Activated naive CD4-positive, alpha-beta T cell treated with anti-CD3 and anti-CD28 coated beads, Interleukin-2, amount 10 ng/mL, durations not matched to agents 5 hours and 36 hours (primary cell): ENCODE measurements around the gene EIF3I. TPM values are rescaled to one million over a fixed set of nuclear protein-coding genes. Genes with fewer than 3 reads are reported as not detected.

ENCODE experiments used
- total RNA-seq, 2 experiments: library from RNA; stranded (reverse); gene quantifications; one replicate each; pipeline ENCODE4 v1.2.3, GENCODE V29; 2021

EIF3I gene
- 100 to 1,000 TPM; 156 to 169 TPM for total RNA-seq

DNA sequence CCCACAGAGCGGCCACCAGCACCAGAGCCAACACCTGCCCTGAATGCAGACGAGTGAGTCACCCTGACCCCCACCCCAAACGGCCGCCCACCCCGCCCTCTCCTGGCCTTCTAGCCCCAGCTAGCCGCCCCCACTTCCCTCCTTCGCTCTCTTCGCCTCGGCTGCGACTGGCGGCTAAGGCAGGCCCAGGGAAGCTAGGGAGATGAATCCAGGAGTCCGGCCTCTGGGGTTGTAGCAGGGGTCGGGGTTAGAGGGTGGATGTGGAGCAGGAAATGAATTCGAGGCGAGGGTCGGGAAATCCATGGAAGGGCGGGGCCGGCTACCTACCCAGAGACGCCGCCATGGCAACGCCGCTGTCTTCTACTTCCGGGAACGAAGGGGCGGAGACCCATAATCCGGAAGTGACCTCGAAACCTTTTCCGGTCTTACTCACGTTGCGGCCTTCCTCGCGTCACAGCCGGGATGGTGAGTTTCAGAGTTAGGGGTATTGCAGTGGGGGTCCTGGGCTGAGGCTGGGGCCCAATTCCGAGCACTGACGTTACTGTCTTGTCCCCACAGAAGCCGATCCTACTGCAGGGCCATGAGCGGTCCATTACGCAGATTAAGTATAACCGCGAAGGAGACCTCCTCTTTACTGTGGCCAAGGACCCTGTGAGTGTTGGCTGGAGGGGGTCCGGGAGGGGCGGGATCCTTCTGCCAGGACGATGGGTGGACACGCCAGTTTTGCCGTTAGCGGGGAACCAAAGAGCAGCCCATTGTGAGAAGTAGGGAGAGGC lies at the start of gene EIF3I, which contains the start of gene TMEM234:
TSS of gene EIF3I (plus strand) at position 428 of the 776 bp plus-strand sequence. CDS start at position 463, 35 bp downstream.
TSS of gene TMEM234 (minus strand) at position 374 of the 776 bp plus-strand sequence. CDS start at position 343, 31 bp downstream.

GRCh38 chr1:32179443-32180185 lies 42.6 kb upstream of the EIF3I start, which contains the start of gene TXLNA:
TSS of gene TXLNA (plus strand) at chr1:32179675. CDS start at chr1:32180346, 671 bp downstream.

DNA sequence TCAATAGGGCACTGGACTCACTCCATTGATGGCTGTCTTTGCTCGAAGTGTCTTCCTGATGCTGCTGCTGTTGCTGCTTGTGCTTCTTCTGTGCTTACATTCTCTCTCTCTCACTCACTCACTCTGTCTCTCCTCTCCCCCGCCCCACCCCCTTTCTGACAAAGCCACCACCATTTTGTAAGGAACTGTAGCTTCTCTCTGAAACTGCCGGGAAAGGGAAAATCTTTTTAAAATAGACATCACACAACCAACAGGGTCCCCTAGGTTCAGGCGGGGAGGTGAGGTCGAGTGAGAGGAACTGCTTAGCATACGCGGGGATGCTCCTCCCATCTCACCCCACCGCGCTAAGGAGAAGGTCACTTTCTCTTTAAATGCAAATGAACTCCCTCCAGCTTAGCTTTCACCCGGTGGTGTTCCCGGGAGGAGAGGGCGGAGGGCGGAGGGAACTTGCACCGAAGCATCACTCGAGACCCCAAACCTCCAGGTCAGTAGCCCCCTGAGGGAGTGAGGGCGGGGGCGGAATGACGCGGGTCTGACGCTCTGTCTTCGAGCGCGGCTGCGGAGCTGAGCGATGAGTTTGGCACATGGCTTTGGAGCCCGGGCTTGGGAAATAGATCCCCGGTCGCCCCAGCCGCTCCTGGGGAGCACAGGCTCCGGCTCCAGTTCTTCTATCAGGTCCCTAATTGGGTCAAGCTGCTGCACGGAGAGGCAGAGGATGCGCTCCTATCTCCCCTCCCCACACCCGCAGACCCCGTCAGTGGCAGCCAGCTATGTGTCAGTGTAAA lies 21.8 kb upstream of the EIF3I start, which contains the start of gene CCDC28B:
TSS of gene CCDC28B (plus strand) at position 370 of the 785 bp plus-strand sequence. CDS start 1,341 bp downstream, outside the sequence.

DNA sequence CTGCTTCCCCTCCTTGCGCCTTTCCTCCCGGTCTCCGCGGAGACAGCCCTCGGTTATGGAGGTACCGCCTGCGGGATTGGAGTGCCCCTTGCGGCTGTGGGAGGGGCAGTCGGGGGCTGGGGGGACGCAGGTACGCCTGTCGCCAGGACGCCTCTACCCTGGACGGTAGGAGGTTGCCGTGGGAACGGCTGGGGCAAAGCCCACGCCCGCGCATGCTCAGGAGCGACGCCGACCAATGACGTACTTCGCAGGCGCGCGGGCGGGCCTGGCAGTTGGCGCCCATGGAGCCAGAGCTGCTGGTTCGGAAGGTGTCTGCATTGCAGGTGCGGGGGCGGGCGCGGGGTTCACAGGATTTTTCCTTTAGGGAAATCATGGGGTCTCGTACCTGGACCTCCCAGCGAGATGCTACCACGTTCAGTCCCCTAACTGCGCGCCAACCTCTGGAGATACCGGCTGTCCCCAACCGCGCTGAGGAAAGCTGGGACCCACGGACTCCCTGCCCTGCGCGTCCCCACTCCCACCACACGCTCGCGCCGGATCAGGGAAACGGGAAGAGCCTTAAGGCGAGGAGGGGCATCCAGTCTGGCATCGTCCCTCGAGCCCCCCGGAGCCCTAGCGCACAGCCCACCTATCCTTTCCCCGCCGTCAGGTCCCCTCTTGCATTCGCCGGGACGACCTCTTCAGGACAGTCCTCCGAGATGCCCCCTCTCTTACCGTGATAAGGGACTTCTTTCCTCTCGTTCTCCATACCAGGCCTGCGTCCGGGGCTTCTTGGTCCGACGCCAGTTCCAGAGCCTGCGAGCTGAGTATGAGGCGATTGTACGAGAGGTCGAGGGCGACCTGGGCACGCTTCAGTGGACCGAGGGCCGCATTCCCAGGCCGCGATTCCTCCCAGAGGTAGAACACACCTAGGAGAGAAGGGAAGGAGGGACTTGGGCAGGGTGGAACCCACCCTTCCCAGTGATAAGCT lies 16.5 kb upstream of the EIF3I start, which contains the start of gene IQCC:
TSS of gene IQCC (plus strand) at position 271 of the 970 bp plus-strand sequence. CDS start at position 282, 11 bp downstream.

DNA sequence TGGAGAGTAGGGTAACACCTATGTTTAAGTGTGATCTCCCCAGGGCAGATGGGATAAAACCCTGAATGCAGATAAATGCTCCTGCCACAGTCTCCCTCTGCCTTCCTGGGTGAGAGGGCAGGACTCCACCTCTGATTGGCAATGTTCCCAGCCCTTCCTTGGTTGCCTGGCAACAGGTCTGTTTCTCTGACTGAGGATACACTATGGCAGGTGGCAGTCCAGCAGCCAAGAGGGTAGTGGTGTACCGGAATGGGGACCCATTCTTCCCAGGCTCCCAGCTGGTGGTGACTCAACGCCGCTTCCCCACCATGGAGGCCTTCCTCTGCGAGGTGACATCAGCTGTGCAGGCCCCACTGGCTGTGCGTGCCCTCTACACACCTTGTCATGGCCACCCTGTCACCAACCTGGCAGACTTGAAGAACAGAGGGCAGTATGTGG lies 13.3 kb upstream of the EIF3I start, which contains the start of gene DCDC2B:
TSS of gene DCDC2B (plus strand) at position 199 of the 438 bp plus-strand sequence. CDS start at position 204, 5 bp downstream.

GRCh38 chr1:32246888-32247273 lies 24.7 kb downstream of the EIF3I start, which contains the start of gene FAM167B:
TSS of gene FAM167B (plus strand) at chr1:32247222. CDS start at chr1:32247422, 200 bp downstream.

DNA sequence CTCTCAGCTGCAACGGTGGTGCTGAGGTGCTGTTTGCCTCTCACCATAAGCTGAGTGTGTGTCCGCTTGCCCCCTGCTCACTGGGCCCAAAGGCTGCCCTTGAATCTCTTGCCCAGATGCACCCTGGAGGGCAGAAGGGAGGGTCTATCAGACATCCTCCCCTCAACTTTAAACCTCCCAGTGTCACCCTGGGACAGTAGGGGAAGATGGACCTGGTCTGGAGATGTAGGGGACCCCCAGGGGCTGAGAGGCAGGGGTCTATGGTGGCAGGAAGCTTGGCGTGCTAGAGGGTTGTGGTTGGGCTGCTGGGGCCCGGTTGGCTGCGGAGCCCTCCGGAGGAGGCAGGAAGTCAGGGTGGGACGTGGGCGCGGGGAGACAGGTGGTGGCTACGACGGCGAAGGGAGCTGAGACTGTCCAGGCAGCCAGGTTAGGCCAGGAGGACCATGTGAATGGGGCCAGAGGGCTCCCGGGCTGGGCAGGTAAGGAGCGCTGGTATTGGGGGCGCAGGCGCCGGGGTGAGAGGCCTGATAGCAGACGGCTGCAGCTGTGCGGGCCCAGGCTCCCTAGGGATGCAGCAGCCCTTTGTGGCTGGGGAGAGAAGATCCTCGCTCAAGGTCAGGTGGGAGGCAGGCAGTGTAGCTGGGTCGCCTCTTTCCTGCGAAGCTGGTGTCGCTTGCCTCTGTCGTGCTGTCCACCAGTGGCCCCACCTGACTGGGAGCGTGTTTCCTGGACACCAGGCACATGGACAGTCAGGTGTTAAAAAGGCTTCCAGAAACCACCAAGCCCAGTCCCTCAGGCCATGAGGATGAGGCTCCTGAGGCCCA lies 28.9 kb downstream of the EIF3I start, which contains the start of gene LCK:
TSS of gene LCK (plus strand) at position 373 of the 824 bp plus-strand sequence. CDS start 23,065 bp downstream, outside the sequence.

Other genes with a start within 250 kb of the EIF3I start
- 100 to 1,000 TPM; 156 to 157 TPM for gene KHDRBS1, start 208.5 kb upstream of the EIF3I start, total RNA-seq
- gene TMEM39B, start 149.5 kb upstream of the EIF3I start, total RNA-seq: 10 to 100 TPM; 27.8 to 29.3 TPM
- 10 to 100 TPM; 52.9 to 54.7 TPM for gene KPNA6, start 114.4 kb upstream of the EIF3I start, total RNA-seq
- 10 to 100 TPM; 55.6 to 56.4 TPM for gene TXLNA, start 42.7 kb upstream of the EIF3I start, total RNA-seq
- gene CCDC28B, start 21.8 kb upstream of the EIF3I start, total RNA-seq: 10 to 100 TPM; 34.7 to 37.7 TPM
- 1 to 10 TPM; 3.6 to 4.3 TPM for gene IQCC, start 16.7 kb upstream of the EIF3I start, total RNA-seq
- under 1 TPM; 0.10 to 0.14 TPM for gene DCDC2B, start 13.3 kb upstream of the EIF3I start, total RNA-seq
- gene TMEM234, start 54 bp upstream of the EIF3I start, total RNA-seq: 10 to 100 TPM; 16.8 to 17.9 TPM
- gene FAM167B, start 24.8 kb downstream of the EIF3I start, total RNA-seq: under 1 TPM; 0.58 to 0.67 TPM
- gene LCK, start 28.9 kb downstream of the EIF3I start, total RNA-seq: 100 to 1,000 TPM; 441 to 449 TPM
- 100 to 1,000 TPM; 194 to 207 TPM for gene HDAC1, start 69.7 kb downstream of the EIF3I start, total RNA-seq
- gene MARCKSL1, start 113.8 kb downstream of the EIF3I start, total RNA-seq: 10 to 100 TPM; 58.5 to 59.6 TPM
- 10 to 100 TPM; 11.4 to 13.5 TPM for gene FAM229A, start 140.1 kb downstream of the EIF3I start, total RNA-seq
- 1 to 10 TPM; 1.1 to 1.5 TPM for gene TSSK3, start 140.1 kb downstream of the EIF3I start, total RNA-seq
- 10 to 100 TPM; 50.2 to 50.7 TPM for gene BSDC1, start 172.0 kb downstream of the EIF3I start, total RNA-seq
- not detected for gene ZBTB8B, start 242.7 kb downstream of the EIF3I start, total RNA-seq